ENCODE data around the gene ZNF319.

- TF ChIP-seq EZH2 (IDR thresholded peaks at IDR 0.05; ENCODE audit: borderline replicate concordance, low read depth, low read length, severe bottlenecking) (no peak), CTCF (IDR thresholded peaks at IDR 0.05; ENCODE audit: borderline replicate concordance, extremely low read depth, low read length, poor library complexity, severe bottlenecking) (no peak)
Measured at GRCh38 chr16:57986196-57986595, 14.3 kb downstream of the ZNF319 start.
